Osteoblast (primary cell): ENCODE measurements around the gene TAF11L3. TPM values are rescaled to one million over a fixed set of nuclear protein-coding genes. Genes with fewer than 3 reads are reported as not detected.
"Not testable (repeated sequence)": the region's sequence is repeated elsewhere in the genome, so short reads cannot be mapped to it uniquely, and the experiment has no call there.

Source experiments
- DNase-seq: peaks from one replicate; pipeline ENCODE4 v3.0.0; 2011; ENCODE audit warnings: low spot score, mixed read lengths; ENCODE audit not compliant: insufficient read length; ENCODE audit errors: missing footprints
- H2AFZ ChIP-seq: 2 replicates; pipeline ENCODE4 v1.6.0; 2011; ENCODE audit warnings: mild to moderate bottlenecking, low read length
- H3K27ac ChIP-seq: 2 replicates; pipeline ENCODE4 v1.5.1; 2011; ENCODE audit warnings: mild to moderate bottlenecking, low read depth, low read length, moderate library complexity
- H3K27me3 ChIP-seq: 2 replicates; pipeline ENCODE4 v1.6.0; 2012; ENCODE audit warnings: mild to moderate bottlenecking, control low read depth, inconsistent platforms, low read length, moderate library complexity; ENCODE audit not compliant: insufficient read depth
- H3K36me3 ChIP-seq: 2 replicates; pipeline ENCODE4 v1.5.1; 2011; ENCODE audit warnings: mild to moderate bottlenecking, low read length, control low read depth, moderate library complexity; ENCODE audit not compliant: insufficient read depth
- H3K4me1 ChIP-seq: 2 replicates; pipeline ENCODE4 v1.5.1; 2011; ENCODE audit warnings: mild to moderate bottlenecking, low read length, control low read depth, moderate library complexity; ENCODE audit not compliant: insufficient read depth
- H3K4me2 ChIP-seq: 2 replicates; pipeline ENCODE4 v1.6.0; 2011; ENCODE audit warnings: mild to moderate bottlenecking, low read length; ENCODE audit not compliant: insufficient read depth
- H3K4me3 ChIP-seq: fragments of 200-600 bp; sonication (generic); 3 replicates; pipeline ENCODE4 v1.5.1; 2012; ENCODE audit warnings: mild to moderate bottlenecking, low read length, inconsistent platforms; ENCODE audit not compliant: insufficient read depth
- H3K79me2 ChIP-seq: 2 replicates; pipeline ENCODE4 v1.6.0; 2012; ENCODE audit warnings: mild to moderate bottlenecking, low read length, control low read depth, inconsistent platforms; ENCODE audit not compliant: insufficient read depth
- H3K9me3 ChIP-seq: 2 replicates; pipeline ENCODE4 v1.5.1; 2011; ENCODE audit warnings: low read depth, low read length, control low read depth
- H4K20me1 ChIP-seq: 2 replicates; pipeline ENCODE4 v1.6.0; 2012; ENCODE audit warnings: mild to moderate bottlenecking, low read length, control low read depth; ENCODE audit not compliant: insufficient read depth
- small RNA-seq: library from RNA; depleted of rRNA; stranded (forward); fragments of <200 nt; gene quantifications from one replicate; pipeline ENCODE3, GENCODE V24; 2012
- total RNA-seq: library from RNA; depleted of rRNA; stranded (reverse); fragments of >200 nt; gene quantifications from 2 replicates; pipeline ENCODE4 v1.2.3, GENCODE V29; 2012

Gene TAF11L3
- total RNA-seq, 1 donor = not detected

DNA sequence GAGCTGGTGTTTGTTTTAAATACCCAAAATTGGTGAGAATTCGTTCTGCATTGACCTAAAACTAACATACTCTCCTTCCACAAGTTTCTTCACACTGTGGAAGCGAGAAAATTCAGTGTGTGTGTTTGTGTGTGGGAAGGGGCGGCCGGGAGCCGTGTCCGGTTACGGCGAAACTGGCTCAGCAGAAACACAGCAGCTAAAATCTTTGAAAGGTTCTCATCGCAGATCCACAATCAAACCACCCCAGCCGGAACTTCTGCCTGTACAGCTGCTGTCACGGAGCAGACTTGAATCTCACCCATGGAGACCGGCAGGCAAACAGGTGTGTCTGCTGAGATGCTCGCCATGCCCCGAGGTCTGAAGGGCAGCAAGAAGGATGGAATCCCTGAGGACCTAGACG lies 6.8 kb downstream of the TAF11L3 start, which contains the start of gene TAF11L5:
Gene TAF11L5 (plus strand): TSS at position 301 of the 400 bp plus-strand sequence.
- not testable (repeated sequence) for H3K9me3 ChIP-seq, H3K4me3 ChIP-seq, H3K4me1 ChIP-seq, H3K27ac ChIP-seq, H2AFZ ChIP-seq, DNase-seq, H3K36me3 ChIP-seq, H3K79me2 ChIP-seq, H3K4me2 ChIP-seq, H3K27me3 ChIP-seq, H4K20me1 ChIP-seq

GRCh38 chr5:17526504-17526903 lies 8.3 kb downstream of the TAF11L3 start:
- not testable (repeated sequence) for H3K9me3 ChIP-seq, H2AFZ ChIP-seq, H3K79me2 ChIP-seq, H3K27me3 ChIP-seq, H3K4me1 ChIP-seq, DNase-seq, H4K20me1 ChIP-seq, H3K4me2 ChIP-seq, H3K4me3 ChIP-seq, H3K27ac ChIP-seq, H3K36me3 ChIP-seq

GRCh38 chr5:17528369-17528768 lies 10.2 kb downstream of the TAF11L3 start, which contains the start of gene TAF11L6:
TAF11L6 (plus strand) TSS chr5:17528669.
- not testable (repeated sequence) for H2AFZ ChIP-seq, H3K79me2 ChIP-seq, H3K27ac ChIP-seq, H3K4me2 ChIP-seq, H3K4me3 ChIP-seq, H3K4me1 ChIP-seq, H4K20me1 ChIP-seq, H3K36me3 ChIP-seq, DNase-seq, H3K27me3 ChIP-seq, H3K9me3 ChIP-seq

Small RNA genes within 50 kb of the gene (small RNA-seq; reads per million reads assigned to genes)
- gene AC106774.3 = not detected

Other genes with a start within 250 kb of the TAF11L3 start
- not detected in 2 replicates for gene TAF11L2, start 20.1 kb upstream of the TAF11L3 start, total RNA-seq
- not detected in 2 replicates for gene TAF11L4, start 3.4 kb downstream of the TAF11L3 start, total RNA-seq
- gene TAF11L5, start 6.9 kb downstream of the TAF11L3 start, total RNA-seq = not detected in 2 replicates
- gene TAF11L6, start 10.3 kb downstream of the TAF11L3 start, total RNA-seq = not detected in 2 replicates
- gene TAF11L7, start 67.4 kb downstream of the TAF11L3 start, total RNA-seq = not detected in 2 replicates
- gene TAF11L8, start 72.6 kb downstream of the TAF11L3 start, total RNA-seq = not detected in 2 replicates
- gene TAF11L9, start 76.0 kb downstream of the TAF11L3 start, total RNA-seq = not detected in 2 replicates
- not detected in 2 replicates for gene TAF11L10, start 79.5 kb downstream of the TAF11L3 start, total RNA-seq
- gene TAF11L11, start 85.8 kb downstream of the TAF11L3 start, total RNA-seq = 0.29 TPM in 1 of 2 replicates, not detected in the other
- 0.29 TPM in 1 of 2 replicates, not detected in the other for gene TAF11L12, start 92.0 kb downstream of the TAF11L3 start, total RNA-seq
- gene TAF11L13, start 113.7 kb downstream of the TAF11L3 start, total RNA-seq = not detected in 2 replicates
- not detected in 2 replicates for gene TAF11L14, start 116.1 kb downstream of the TAF11L3 start, total RNA-seq